ENCODE results near the gene PTMA.

GRCh38 chr2:231680992-231681852 lies 27.1 kb upstream of the PTMA start:
- TF ChIP-seq CTCF (conservative IDR thresholded peaks at IDR 0.05) = no peak
- no peak for TF ChIP-seq EZH2 (IDR thresholded peaks at IDR 0.05; ENCODE audit: low read depth)
